OCI-M2 (cell line): ENCODE data around the gene PLEKHG4B.
"Not testable (repeated sequence)": the region's sequence is repeated elsewhere in the genome, so short reads cannot be mapped to it uniquely, and the experiment has no call there.

Experiments
- DNase-seq: peaks from one replicate; lab custom pipeline; 2025; ENCODE audit not compliant: unreplicated experiment; lab: John Stamatoyannopoulos, UW

Gene PLEKHG4B

GRCh38 chr5:218457-219291 lies 126.7 kb downstream of the PLEKHG4B start:
- no peak for DNase-seq

GRCh38 chr5:219460-219863 lies 127.5 kb downstream of the PLEKHG4B start:
- DNase-seq, result no peak

GRCh38 chr5:219991-220390 lies 128.0 kb downstream of the PLEKHG4B start:
- no peak for DNase-seq

- not testable (repeated sequence) for DNase-seq
Observed at GRCh38 chr5:222951-223715, 131.2 kb downstream of the PLEKHG4B start.

GRCh38 chr5:223791-224190 lies 131.8 kb downstream of the PLEKHG4B start:
- DNase-seq, result no peak

GRCh38 chr5:225334-225733 lies 133.4 kb downstream of the PLEKHG4B start:
- DNase-seq, result no peak

GRCh38 chr5:227375-227774 lies 135.4 kb downstream of the PLEKHG4B start:
- DNase-seq, result not testable (repeated sequence)

GRCh38 chr5:228886-229285 lies 136.9 kb downstream of the PLEKHG4B start:
- DNase-seq, result no peak

GRCh38 chr5:230711-231110 lies 138.7 kb downstream of the PLEKHG4B start:
- no peak for DNase-seq

- DNase-seq, result no peak
Observed at GRCh38 chr5:231661-232060, 139.7 kb downstream of the PLEKHG4B start.

- not testable (repeated sequence) for DNase-seq
Observed at GRCh38 chr5:233426-233825, 141.5 kb downstream of the PLEKHG4B start.

GRCh38 chr5:234450-234849 lies 142.5 kb downstream of the PLEKHG4B start:
- no peak for DNase-seq

GRCh38 chr5:235527-235926 lies 143.6 kb downstream of the PLEKHG4B start:
- not testable (repeated sequence) for DNase-seq

- not testable (repeated sequence) for DNase-seq
Observed at GRCh38 chr5:237931-238330, 146.0 kb downstream of the PLEKHG4B start.
